ENCODE results near the gene GRID1.

Gene GRID1

DNA sequence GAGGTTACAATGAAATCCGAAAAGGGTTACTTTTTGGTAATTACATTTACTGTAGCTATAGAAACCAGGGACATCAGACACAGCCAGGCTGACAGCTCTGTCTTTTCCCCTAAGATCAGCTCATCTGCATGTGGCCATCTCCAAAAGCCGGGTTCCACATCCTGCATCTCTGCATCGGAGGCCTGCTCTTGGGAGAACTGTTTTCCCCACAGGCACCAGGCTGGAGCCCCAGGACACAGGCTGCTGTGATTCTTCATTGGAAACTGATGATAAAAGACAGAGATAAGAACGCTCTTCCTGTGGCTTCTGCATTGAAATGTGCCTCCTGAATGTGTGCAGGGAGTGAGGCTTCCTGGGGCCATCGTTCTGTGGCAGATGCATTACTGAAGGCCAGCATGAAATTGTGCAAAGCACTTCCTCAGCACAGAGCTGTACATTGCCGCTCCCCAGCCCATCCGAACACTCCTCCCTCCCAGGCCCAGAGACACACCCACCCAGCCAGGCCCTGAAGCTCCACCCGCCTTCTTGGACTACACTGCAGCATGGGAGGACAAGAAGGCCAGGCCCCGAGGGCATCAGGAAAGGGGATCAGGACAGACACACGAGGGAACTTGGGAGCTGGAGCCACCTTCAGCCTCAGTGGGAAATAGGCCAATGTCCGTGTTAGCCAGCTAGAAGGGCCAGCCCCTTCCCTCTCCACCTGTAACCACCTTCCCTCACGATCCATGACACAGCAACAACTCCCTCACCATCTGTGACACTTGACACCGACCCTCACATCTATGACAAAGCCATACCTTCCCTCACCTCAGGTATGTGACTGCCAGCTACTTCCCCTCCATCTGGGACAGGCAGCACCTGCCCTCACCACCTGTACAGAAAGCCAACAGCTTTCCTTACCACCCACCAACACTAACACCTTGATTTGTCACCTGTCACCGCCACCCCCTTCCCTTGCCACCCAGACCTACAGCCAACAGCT lies 113.2 kb downstream of the GRID1 start:
- no peaks in the 10 kb centered on the region for H3K36me3 ChIP-seq
- H3K9me3 ChIP-seq: no peaks in the 10 kb centered on the region
- no peak overlapping the region for H3K27ac ChIP-seq
- no peaks in the 10 kb centered on the region for H3K27me3 ChIP-seq
- no peaks in the 10 kb centered on the region for H3K4me1 ChIP-seq (ENCODE audit: control insufficient read depth in 1 of 2, insufficient read depth in 1 of 2, low read depth in 1 of 2, low read length in 1 of 2)
- TF ChIP-seq CTCF (IDR thresholded peaks at IDR 0.05): no peak
- no peak overlapping the region for H3K4me3 ChIP-seq (ENCODE audit: low read depth in 1 of 2, low read length in 1 of 2)

DNA sequence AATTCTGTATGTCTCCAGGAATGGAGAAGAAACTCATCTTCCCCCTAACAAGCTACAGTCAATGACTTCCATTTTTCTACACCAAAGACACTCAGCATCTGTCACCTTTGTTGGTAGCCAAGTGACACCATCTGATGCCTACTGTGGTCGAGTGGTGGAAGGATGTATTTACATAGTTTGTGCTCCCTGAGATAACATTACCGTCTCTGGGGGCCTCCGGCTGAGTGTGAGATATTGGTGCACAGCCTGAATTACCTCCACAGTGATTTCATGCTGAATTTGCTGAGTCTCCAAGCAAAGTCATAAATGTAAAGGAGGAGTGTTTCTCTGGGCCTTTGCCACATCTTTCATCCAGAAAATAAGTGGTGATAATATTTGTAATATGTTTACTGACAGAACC lies 114.0 kb downstream of the GRID1 start:
- no peak for TF ChIP-seq CTCF (IDR thresholded peaks at IDR 0.05)
- no peak overlapping the region for H3K27ac ChIP-seq
- H3K27me3 ChIP-seq: no peaks in the 10 kb centered on the region
- no peak overlapping the region for H3K4me3 ChIP-seq (ENCODE audit: low read depth in 1 of 2, low read length in 1 of 2)
- no peaks in the 10 kb centered on the region for H3K9me3 ChIP-seq
- H3K4me1 ChIP-seq (ENCODE audit: control insufficient read depth in 1 of 2, insufficient read depth in 1 of 2, low read depth in 1 of 2, low read length in 1 of 2): no peaks in the 10 kb centered on the region
- no peaks in the 10 kb centered on the region for H3K36me3 ChIP-seq

GRCh38 chr10:86252079-86252478 lies 114.5 kb downstream of the GRID1 start:
- TF ChIP-seq CTCF (IDR thresholded peaks at IDR 0.05): no peak
- Histone ChIP-seq H3K4me1 (ENCODE audit: control insufficient read depth in 1 of 2, insufficient read depth in 1 of 2, low read depth in 1 of 2, low read length in 1 of 2) (no peaks in the 10 kb centered on the region), H3K4me3 (ENCODE audit: low read depth in 1 of 2, low read length in 1 of 2) (no peak overlapping the region), H3K27me3 (no peaks in the 10 kb centered on the region), H3K36me3 (no peaks in the 10 kb centered on the region), H3K27ac (no peak overlapping the region), H3K9me3 (no peaks in the 10 kb centered on the region)

DNA sequence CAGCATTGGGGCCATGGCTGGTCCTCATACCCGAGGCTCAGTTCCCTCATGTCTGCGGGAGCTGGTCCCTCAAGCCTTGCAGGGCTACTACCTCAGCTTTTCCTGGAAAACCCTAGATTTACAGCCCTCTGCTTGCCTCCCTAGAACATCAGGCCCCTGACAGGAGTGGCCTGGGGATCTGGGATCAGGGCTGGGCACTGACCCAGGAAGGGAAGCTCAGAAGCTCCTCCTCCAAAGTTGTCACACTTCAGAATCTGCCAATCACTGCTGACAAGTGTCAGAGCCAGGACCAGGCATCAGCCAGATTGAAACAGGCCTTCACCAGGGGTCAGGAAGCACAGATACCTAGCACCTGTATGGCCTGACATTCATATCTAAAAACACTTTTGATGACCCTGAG lies 115.2 kb downstream of the GRID1 start:
- Histone ChIP-seq H3K9me3 (no peaks in the 10 kb centered on the region), H3K27me3 (no peaks in the 10 kb centered on the region), H3K4me3 (ENCODE audit: low read depth in 1 of 2, low read length in 1 of 2) (no peak overlapping the region), H3K4me1 (ENCODE audit: control insufficient read depth in 1 of 2, insufficient read depth in 1 of 2, low read depth in 1 of 2, low read length in 1 of 2) (no peaks in the 10 kb centered on the region), H3K36me3 (no peaks in the 10 kb centered on the region), H3K27ac (no peak overlapping the region)
- no peak for TF ChIP-seq CTCF (IDR thresholded peaks at IDR 0.05)

- H3K4me3 ChIP-seq (ENCODE audit: low read depth in 1 of 2, low read length in 1 of 2): no peak overlapping the region
- H3K4me1 ChIP-seq (ENCODE audit: control insufficient read depth in 1 of 2, insufficient read depth in 1 of 2, low read depth in 1 of 2, low read length in 1 of 2): no peaks in the 10 kb centered on the region
- no peaks in the 10 kb centered on the region for H3K9me3 ChIP-seq
- no peaks in the 10 kb centered on the region for H3K27me3 ChIP-seq
- no peaks in the 10 kb centered on the region for H3K36me3 ChIP-seq
- no peak for TF ChIP-seq CTCF (IDR thresholded peaks at IDR 0.05)
- H3K27ac ChIP-seq: no peak overlapping the region
Measured at GRCh38 chr10:86250399-86250798, 116.2 kb downstream of the GRID1 start.
